ENCODE measurements around the gene KIAA1217.
"Not testable (repeated sequence)": the region's sequence is repeated elsewhere in the genome, so short reads cannot be mapped to it uniquely, and the experiment has no call there.

KIAA1217 gene

GRCh38 chr10:24408365-24408764 is 199.4 kb downstream of the KIAA1217 start:
- FAIRE-seq, result no peak

GRCh38 chr10:24414597-24414996 is 205.7 kb downstream of the KIAA1217 start:
- FAIRE-seq, result no peak

GRCh38 chr10:24415455-24416125 is 206.7 kb downstream of the KIAA1217 start:
- no peak for FAIRE-seq

GRCh38 chr10:24416248-24416647 is 207.3 kb downstream of the KIAA1217 start:
- no peak for FAIRE-seq

GRCh38 chr10:24417053-24417452 is 208.1 kb downstream of the KIAA1217 start:
- no peak for FAIRE-seq

- no peak for FAIRE-seq
Measured at GRCh38 chr10:24418532-24418931, 209.6 kb downstream of the KIAA1217 start.

- no peak for FAIRE-seq
Measured at GRCh38 chr10:24419066-24419465, 210.1 kb downstream of the KIAA1217 start.

- no peak for FAIRE-seq
Measured at GRCh38 chr10:24425151-24425550, 216.2 kb downstream of the KIAA1217 start.

GRCh38 chr10:24427678-24428409 is 218.9 kb downstream of the KIAA1217 start:
- no peak for FAIRE-seq

- FAIRE-seq, result no peak
Measured at GRCh38 chr10:24428410-24428782, 219.5 kb downstream of the KIAA1217 start.

- no peak for FAIRE-seq
Measured at GRCh38 chr10:24430591-24430990, 221.7 kb downstream of the KIAA1217 start.

- FAIRE-seq, result no peak
Measured at GRCh38 chr10:24432478-24433416, 223.8 kb downstream of the KIAA1217 start.

GRCh38 chr10:24433705-24434104 is 224.8 kb downstream of the KIAA1217 start:
- no peak for FAIRE-seq

GRCh38 chr10:24434961-24435360 is 226.0 kb downstream of the KIAA1217 start:
- no peak for FAIRE-seq

GRCh38 chr10:24435374-24435773 is 226.4 kb downstream of the KIAA1217 start:
- FAIRE-seq, result no peak

GRCh38 chr10:24437302-24437701 is 228.4 kb downstream of the KIAA1217 start:
- no peak for FAIRE-seq

GRCh38 chr10:24438800-24439199 is 229.9 kb downstream of the KIAA1217 start:
- FAIRE-seq, result no peak

GRCh38 chr10:24439935-24440334 is 231.0 kb downstream of the KIAA1217 start:
- no peak for FAIRE-seq

- no peak for FAIRE-seq
Measured at GRCh38 chr10:24440817-24441797, 232.2 kb downstream of the KIAA1217 start.

GRCh38 chr10:24442234-24442633 is 233.3 kb downstream of the KIAA1217 start:
- FAIRE-seq, result no peak

- not testable (repeated sequence) for FAIRE-seq
Measured at GRCh38 chr10:24442641-24443174, 233.8 kb downstream of the KIAA1217 start.

GRCh38 chr10:24444337-24444736 is 235.4 kb downstream of the KIAA1217 start:
- no peak for FAIRE-seq
